Fibroblast of pulmonary artery (primary cell): ENCODE measurements around the gene NDFIP2.
A peak's percentile ranks its signal among the peaks of the same experiment; 100 is the strongest.

Experiments
- DNase-seq: peaks from one replicate; pipeline ENCODE4 v3.0.0-alpha.2; 2010; ENCODE audit warnings: low read depth
- H3K4me3 ChIP-seq: replicated peaks from 2 replicates; pipeline ENCODE4 v1.5.1; 2011; ENCODE audit warnings: low read depth, mild to moderate bottlenecking, control low read depth, low read length, moderate library complexity
- TF ChIP-seq, protein P1 (sequence below): IDR thresholded peaks from 2 replicates; pipeline ENCODE4 v1.5.1; 2011; ENCODE audit warnings: mild to moderate bottlenecking, control low read depth, low read length, inconsistent platforms; ENCODE audit errors: missing control alignments

Gene NDFIP2

DNA sequence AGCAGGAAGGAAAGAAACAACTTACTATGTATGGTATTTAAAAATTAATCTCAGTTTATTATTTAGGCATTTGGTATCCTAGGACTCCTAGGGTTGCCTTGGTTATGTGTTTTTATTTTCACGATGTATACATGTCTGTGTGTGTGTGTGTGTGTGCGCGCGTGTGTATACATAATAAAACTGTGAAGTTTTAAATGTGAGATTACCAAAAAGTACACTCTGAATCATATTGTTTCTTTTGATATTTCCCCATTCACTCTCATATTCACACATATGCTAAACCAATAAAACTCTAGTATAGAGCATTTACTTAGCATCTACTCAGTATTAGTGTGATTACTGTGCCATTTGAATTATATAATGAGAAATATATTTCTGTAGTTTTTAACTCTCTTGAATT is 30.8 kb upstream of the NDFIP2 start:
- no peak overlapping the region for H3K4me3 ChIP-seq
- DNase-seq: no peak
- TF ChIP-seq, protein P1, sequence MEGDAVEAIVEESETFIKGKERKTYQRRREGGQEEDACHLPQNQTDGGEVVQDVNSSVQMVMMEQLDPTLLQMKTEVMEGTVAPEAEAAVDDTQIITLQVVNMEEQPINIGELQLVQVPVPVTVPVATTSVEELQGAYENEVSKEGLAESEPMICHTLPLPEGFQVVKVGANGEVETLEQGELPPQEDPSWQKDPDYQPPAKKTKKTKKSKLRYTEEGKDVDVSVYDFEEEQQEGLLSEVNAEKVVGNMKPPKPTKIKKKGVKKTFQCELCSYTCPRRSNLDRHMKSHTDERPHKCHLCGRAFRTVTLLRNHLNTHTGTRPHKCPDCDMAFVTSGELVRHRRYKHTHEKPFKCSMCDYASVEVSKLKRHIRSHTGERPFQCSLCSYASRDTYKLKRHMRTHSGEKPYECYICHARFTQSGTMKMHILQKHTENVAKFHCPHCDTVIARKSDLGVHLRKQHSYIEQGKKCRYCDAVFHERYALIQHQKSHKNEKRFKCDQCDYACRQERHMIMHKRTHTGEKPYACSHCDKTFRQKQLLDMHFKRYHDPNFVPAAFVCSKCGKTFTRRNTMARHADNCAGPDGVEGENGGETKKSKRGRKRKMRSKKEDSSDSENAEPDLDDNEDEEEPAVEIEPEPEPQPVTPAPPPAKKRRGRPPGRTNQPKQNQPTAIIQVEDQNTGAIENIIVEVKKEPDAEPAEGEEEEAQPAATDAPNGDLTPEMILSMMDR: no peak

DNA sequence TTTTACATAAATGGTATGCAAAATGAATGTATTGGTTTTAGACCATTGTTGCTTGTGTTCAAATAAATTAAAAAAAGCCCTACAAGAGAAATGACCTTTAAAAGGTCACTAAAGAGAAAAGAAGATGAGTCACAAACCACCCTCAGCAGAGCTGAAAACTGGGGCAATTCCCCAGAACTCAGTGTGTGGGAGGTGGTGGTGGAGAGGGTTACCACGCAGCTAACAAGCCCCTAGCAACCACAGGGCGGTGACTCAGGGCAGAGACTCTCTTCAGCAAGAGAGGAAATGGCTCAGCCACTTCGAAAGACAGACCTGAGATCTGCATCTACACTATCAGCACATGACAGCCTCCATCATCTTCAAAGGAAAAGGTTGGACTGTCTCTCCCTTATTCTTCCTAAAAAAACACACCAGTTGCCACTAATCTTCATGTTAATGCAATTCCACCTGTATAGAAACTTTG is 29.4 kb upstream of the NDFIP2 start:
- no peak overlapping the region for H3K4me3 ChIP-seq
- TF ChIP-seq, protein P1: no peak
- DNase-seq: peak; percentile 88

- H3K4me3 ChIP-seq: no peak overlapping the region
- TF ChIP-seq, protein P1: no peak
- no peak for DNase-seq
Measured at GRCh38 chr13:79452239-79452913, 28.6 kb upstream of the NDFIP2 start.

- H3K4me3 ChIP-seq: no peak overlapping the region
- TF ChIP-seq, protein P1: no peak
Measured at GRCh38 chr13:79455331-79455730, 25.6 kb upstream of the NDFIP2 start.

DNA sequence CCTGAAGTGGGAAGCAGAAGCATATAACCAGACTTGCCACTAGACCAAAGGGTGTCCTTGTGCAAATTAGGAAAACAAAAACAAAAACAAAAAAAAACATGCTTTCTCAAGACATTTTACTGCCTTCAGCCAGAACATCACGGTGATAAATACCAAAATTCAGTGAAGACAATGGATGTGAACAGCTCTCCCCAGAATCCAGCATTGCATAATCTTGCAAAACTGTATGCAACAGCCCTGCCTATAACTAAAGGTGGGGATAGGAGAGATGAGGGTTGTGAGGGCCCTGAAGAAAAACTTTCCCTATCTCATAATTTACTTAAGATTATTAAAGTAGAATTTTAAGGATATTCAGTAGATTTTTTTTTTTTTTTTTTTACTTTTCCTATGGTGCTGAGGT is 24.9 kb upstream of the NDFIP2 start:
- peak; percentile 43 for DNase-seq
- TF ChIP-seq, protein P1: no peak
- no peak overlapping the region for H3K4me3 ChIP-seq

More at GRCh38 chr13:79455331-79455730, 25.6 kb upstream of the NDFIP2 start:
- DNase-seq: no peak

DNA sequence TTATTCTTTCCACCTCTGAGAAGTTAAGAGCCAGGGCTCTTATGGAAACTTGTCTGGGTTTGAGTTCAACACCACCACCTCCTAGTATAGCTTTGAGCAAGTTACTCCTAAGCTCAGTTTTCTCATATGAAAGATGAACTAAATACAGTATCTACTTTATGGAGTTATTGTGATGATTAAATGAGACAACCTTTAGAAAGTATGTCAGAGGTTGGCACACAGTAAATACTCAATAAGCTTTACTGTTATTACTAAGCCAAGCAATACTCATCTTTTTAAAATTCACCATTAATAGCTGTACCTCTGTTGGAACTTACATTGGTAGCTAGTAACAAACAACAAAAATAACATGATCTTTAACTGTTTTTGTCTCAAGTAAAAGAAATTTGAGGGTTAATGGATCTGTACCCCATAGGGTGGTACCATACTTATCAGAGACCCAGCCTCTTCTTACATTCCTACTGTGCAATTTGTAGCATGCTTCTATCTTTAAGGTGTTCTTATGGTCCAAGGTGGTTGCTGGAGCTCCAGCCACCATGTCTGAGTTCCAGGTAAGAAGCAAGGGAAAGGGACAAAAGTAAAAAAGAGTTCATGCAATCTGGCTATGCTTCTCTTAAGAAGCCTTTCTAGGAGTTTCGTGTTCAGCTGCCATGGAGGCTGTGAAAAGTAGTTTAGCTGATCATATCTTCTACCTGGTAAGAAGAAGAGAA is 24.1 kb upstream of the NDFIP2 start:
- no peak overlapping the region for H3K4me3 ChIP-seq
- DNase-seq: no peak
- TF ChIP-seq, protein P1: no peak

DNA sequence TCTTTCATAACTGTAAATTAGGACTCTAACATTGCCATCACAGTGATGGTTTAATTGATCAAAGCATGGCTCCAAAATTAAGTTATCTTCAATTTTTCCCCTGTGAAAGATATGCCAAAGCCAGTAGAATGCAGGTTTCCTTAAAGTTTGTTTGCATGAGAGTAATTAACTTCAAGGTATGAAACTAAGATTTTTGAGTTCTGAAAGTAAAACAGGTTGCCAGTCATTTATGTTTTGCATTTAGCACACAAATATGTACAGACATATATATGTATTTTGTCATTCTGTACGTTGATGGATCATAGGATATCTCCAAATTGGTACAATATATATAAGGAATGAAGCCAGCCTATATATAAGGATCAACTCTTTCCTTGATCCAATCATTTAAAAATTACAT is 23.6 kb upstream of the NDFIP2 start:
- H3K4me3 ChIP-seq: no peak overlapping the region
- no peak for DNase-seq
- TF ChIP-seq, protein P1: no peak
